Urinary bladder (tissue), 4 donors: Measurements from ENCODE around the gene UBE4B. TPM values are rescaled to one million over a fixed set of nuclear protein-coding genes. Genes with fewer than 3 reads are reported as not detected.
"Not testable (repeated sequence)": the region's sequence is repeated elsewhere in the genome, so short reads cannot be mapped to it uniquely, and the experiment has no call there.

ENCODE experiments used
- DNase-seq: peaks from one replicate; pipeline ENCODE4 v3.0.0-alpha.2; 2015; ENCODE audit errors: extremely low spot score
- H3K27ac ChIP-seq: one replicate; pipeline ENCODE4 v1.5.1; 2013; ENCODE audit warnings: low read depth, mild to moderate bottlenecking, moderate library complexity
- H3K36me3 ChIP-seq: one replicate; pipeline ENCODE4 v1.6.1; 2013; ENCODE audit warnings: mild to moderate bottlenecking, moderate library complexity; ENCODE audit not compliant: insufficient read depth
- H3K4me1 ChIP-seq: one replicate; pipeline ENCODE4 v1.6.1; 2013; ENCODE audit warnings: mild to moderate bottlenecking, moderate library complexity; ENCODE audit not compliant: insufficient read depth
- H3K4me3 ChIP-seq: one replicate; pipeline ENCODE4 v1.5.1; 2013; ENCODE audit warnings: low read depth, low read length
- WGBS: extraction: QIAGEN DNeasy Blood & Tissue Kit; methylation state at CpG from one replicate; pipeline ENCODE4 v1.1.7; 2013; 5-methylcytosine and 5-hydroxymethylcytosine counted together
- polyA plus RNA-seq: library from polyadenylated mRNA; stranded (reverse); fragments of 200-250 nt; gene quantifications from one replicate; pipeline ENCODE4 v1.2.3, GENCODE V29; 2013
- small RNA-seq: library from RNA; depleted of rRNA; stranded (forward); fragments of <200 nt; gene quantifications from one replicate; pipeline ENCODE3, GENCODE V24; 2014
- total RNA-seq: library from RNA; depleted of rRNA; stranded (reverse); fragments of >200 nt; gene quantifications from one replicate; pipeline ENCODE4 v1.2.3, GENCODE V29; 2014
- donor health status: healthy with polysubstance abuse.
- donor health status: healthy.

The UBE4B gene
- total and polyA plus RNA-seq, 2 donors, result 27.4 to 37.1 TPM

GRCh38 chr1:10211805-10212410, 179.2 kb downstream of the UBE4B start:
- 13% methylated on average over 11 of the region's 11 CpGs for WGBS
- Histone ChIP-seq H3K27ac (no peak overlapping the region), H3K36me3 (no peaks in the 10 kb centered on the region), H3K4me1 (peaks cover 1% of the 10 kb centered on the region), H3K4me3 (peak overlapping the region; percentile 99)
- no peak for DNase-seq

GRCh38 chr1:10212476-10212875, 179.7 kb downstream of the UBE4B start:
- Histone ChIP-seq H3K4me1 (peaks cover 1% of the 10 kb centered on the region), H3K27ac (peak overlapping the region; percentile 29), H3K4me3 (no peak overlapping the region), H3K36me3 (no peaks in the 10 kb centered on the region)
- no peak for DNase-seq
- WGBS, result 77% methylated on average over 1 of the region's 1 CpG

DNA sequence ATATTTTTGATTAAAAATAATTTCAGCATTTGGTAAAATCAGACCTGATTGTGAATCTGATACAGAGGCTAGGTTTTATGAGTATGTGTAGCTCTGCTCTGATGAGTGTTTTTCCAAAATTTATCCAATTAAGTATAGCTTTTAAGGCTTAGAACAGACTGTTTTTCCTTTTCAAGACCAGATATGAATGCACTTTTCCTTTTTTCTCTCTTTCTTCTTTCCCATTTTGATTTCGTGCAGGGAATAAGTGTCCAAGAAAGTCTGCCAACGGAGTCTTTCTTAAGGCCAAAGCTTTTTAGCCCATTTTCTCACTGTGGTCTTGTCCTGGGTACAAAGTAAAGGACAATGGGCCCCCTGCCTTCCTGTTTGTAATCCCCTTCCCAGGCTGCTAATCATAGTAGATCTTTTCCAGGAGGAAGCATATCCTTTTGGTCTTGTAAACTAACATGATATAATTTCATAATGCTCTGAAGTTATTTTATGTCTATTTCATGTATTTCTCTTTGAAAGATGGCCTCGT, 180.5 kb downstream of the UBE4B start:
- H3K36me3 ChIP-seq, result no peaks in the 10 kb centered on the region
- DNase-seq, result no peak
- H3K27ac ChIP-seq, result no peak overlapping the region
- H3K4me3 ChIP-seq, result no peak overlapping the region
- 36% methylated on average over 3 of the region's 3 CpGs for WGBS
- peaks cover 1% of the 10 kb centered on the region for H3K4me1 ChIP-seq

DNA sequence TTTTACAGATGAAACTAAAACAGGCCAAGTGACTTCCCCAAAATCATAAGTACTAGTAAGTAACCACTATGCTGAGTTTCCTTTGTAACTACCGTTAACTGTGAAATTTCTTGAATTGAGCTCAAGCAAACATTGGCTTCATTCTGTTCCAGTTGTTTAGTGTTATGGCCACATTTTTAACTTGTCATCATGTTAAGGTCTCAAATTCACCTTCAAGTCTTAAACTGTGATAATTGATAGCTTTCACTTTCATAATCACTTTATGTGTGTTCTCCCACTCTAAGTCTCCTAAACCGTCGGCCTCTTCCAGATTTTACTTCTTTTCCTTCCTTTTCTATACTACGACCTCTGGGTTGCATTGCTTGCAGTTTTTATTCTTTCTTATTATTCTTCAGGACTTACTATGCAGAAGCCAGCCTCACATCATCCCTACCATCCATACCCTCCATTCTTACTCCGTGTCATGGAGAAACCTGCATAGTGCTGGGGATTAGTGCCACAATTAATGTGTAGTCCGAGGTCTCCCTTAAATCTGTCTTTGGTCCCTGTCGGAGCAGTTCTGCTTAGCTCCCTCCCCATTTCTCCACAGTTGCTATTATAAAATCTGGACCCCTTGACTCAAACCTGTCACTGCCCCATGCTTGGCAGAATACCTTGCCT, 183.5 kb downstream of the UBE4B start:
- Histone ChIP-seq H3K36me3 (no peaks in the 10 kb centered on the region), H3K4me1 (peaks cover 1% of the 10 kb centered on the region), H3K4me3 (no peak overlapping the region), H3K27ac (no peak overlapping the region)
- WGBS, result 57% methylated on average over 7 of the region's 7 CpGs
- no peak for DNase-seq

DNA sequence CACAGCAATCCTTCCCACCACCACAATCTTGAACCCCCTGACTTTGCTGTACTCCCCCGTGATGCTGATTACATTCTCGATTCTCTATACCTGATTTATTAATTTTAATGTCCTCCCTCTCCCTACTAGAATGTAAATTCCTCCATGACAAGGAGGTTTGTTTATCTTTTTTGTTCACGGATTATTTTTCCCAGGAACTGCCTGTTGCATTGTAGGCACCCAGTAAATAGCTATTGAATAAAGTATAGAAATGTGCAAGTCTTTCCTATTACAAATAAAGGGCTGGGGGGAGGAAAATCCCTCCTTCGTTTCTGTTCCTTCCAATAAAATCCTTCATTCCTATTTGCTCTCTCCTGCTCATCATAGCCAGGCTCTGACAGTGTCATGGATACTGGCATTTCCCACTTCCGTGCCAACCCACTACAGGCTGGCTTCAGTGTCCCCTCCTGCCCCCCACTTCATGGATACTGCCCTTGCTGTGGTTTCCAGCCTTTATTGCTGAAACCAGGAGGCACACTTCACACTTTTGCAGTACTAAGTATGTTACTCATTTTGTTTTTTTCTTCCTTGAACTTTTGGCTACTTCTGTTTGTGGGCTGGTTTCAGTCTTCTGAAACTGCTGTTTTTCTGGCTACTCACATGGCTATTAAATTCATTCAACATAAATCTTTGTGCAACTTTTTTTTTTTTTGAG, 185.1 kb downstream of the UBE4B start:
- no peaks in the 10 kb centered on the region for H3K36me3 ChIP-seq
- 36% methylated on average over 5 of the region's 5 CpGs for WGBS
- no peaks in the 10 kb centered on the region for H3K4me1 ChIP-seq
- DNase-seq, result no peak
- no peak overlapping the region for H3K4me3 ChIP-seq
- no peak overlapping the region for H3K27ac ChIP-seq

GRCh38 chr1:10220200-10220599, 187.4 kb downstream of the UBE4B start:
- DNase-seq, result no peak
- Histone ChIP-seq H3K4me3 (no peak overlapping the region), H3K4me1 (no peaks in the 10 kb centered on the region), H3K36me3 (no peaks in the 10 kb centered on the region), H3K27ac (no peak overlapping the region)

GRCh38 chr1:10220657-10221056, 187.9 kb downstream of the UBE4B start:
- WGBS, result 86% methylated on average over 6 of the region's 6 CpGs
- not testable (repeated sequence) for H3K4me1 ChIP-seq, H3K36me3 ChIP-seq, H3K27ac ChIP-seq, H3K4me3 ChIP-seq, DNase-seq

DNA sequence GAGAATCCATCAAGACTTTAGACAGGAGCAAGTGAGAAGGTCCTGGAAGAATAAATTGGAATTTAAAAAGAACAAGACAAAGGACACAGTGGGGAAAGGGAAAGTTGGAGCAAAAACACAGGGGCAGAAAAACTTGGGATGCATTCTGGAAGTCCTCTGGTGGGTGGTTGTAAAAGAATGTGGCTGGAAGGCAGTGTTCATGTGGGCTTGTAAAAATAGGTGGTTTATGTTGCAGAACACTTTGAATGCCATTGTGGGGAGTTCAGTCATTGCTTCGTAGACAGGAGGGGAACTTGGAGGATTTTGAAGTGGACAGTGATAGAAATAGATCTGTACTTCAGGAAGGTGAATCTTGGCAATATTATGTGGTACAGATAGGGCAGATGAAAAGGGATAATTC, 192.8 kb downstream of the UBE4B start:
- no peak for DNase-seq
- WGBS, result 39% methylated on average over 1 of the region's 1 CpG
- Histone ChIP-seq H3K4me3 (no peak overlapping the region), H3K36me3 (no peaks in the 10 kb centered on the region), H3K27ac (no peak overlapping the region), H3K4me1 (no peaks in the 10 kb centered on the region)

DNA sequence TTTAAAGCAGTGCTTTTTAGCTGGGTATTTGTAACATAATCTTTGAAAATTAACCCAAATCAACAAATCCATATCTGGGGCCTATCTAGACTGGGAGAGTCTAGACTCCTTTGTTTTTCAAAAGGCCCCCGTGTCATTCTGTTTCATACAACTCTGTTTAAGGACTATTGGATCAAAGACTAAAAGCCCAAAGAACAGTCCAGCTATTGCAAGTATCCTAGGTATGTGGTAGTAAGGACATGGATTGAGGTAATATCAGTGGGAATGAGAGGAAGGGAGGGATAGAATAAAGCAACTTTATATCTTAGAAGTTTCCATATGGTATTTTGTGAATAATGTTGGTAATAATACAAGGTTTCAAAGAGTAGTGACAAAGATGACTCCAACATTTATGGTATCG, 195.8 kb downstream of the UBE4B start:
- Histone ChIP-seq H3K4me3 (no peak overlapping the region), H3K27ac (no peak overlapping the region), H3K4me1 (no peaks in the 10 kb centered on the region), H3K36me3 (no peaks in the 10 kb centered on the region)
- no peak for DNase-seq
- 71% methylated on average over 2 of the region's 2 CpGs for WGBS

GRCh38 chr1:10229903-10230302, 197.1 kb downstream of the UBE4B start:
- Histone ChIP-seq H3K4me3 (no peak overlapping the region), H3K27ac (no peak overlapping the region), H3K4me1 (no peaks in the 10 kb centered on the region), H3K36me3 (no peaks in the 10 kb centered on the region)
- DNase-seq, result no peak
- WGBS, result 95% methylated on average over 5 of the region's 5 CpGs

Small RNA genes within 50 kb of the gene (small RNA-seq; reads per million reads assigned to genes)
- gene MIR1273D (not detected), gene RNU6-828P (not detected)

Other genes with a start within 250 kb of the UBE4B start
- gene CLSTN1, start 209.0 kb upstream of the UBE4B start, total RNA-seq, result 59.6 TPM
- 90.6 TPM for gene CLSTN1, start 209.0 kb upstream of the UBE4B start, polyA plus RNA-seq
- 18.2 TPM for gene CTNNBIP1, start 122.7 kb upstream of the UBE4B start, total RNA-seq
- 18.5 TPM for gene CTNNBIP1, start 122.7 kb upstream of the UBE4B start, polyA plus RNA-seq
- gene LZIC, start 89.6 kb upstream of the UBE4B start, total RNA-seq, result 67.1 TPM
- gene LZIC, start 89.6 kb upstream of the UBE4B start, polyA plus RNA-seq, result 25.2 TPM
- gene NMNAT1, start 89.5 kb upstream of the UBE4B start, total RNA-seq, result 11.5 TPM
- 6.2 TPM for gene NMNAT1, start 89.5 kb upstream of the UBE4B start, polyA plus RNA-seq
- gene RBP7, start 35.7 kb upstream of the UBE4B start, total RNA-seq, result 2.4 TPM
- gene RBP7, start 35.7 kb upstream of the UBE4B start, polyA plus RNA-seq, result 20.9 TPM
- 96.0 TPM for gene KIF1B, start 177.6 kb downstream of the UBE4B start, total RNA-seq
- 17.2 TPM for gene KIF1B, start 177.6 kb downstream of the UBE4B start, polyA plus RNA-seq